Ectodermal cell (in vitro differentiated cells): ENCODE results near the gene MYO5B.

Experiments
- H3K27ac ChIP-seq: 2 replicates; pipeline ENCODE4 v1.7.0; 2013; ENCODE audit warnings: mild to moderate bottlenecking, low read depth, low read length; ENCODE audit not compliant: insufficient read depth, poor library complexity, severe bottlenecking
- H3K27me3 ChIP-seq: 2 replicates; pipeline ENCODE4 v1.7.0; 2013; ENCODE audit warnings: mild to moderate bottlenecking, low read length; ENCODE audit not compliant: insufficient read depth, control insufficient read depth, poor library complexity, severe bottlenecking
- H3K36me3 ChIP-seq: one replicate; pipeline ENCODE4 v1.7.0; 2013; ENCODE audit warnings: low read length; ENCODE audit not compliant: control insufficient read depth, insufficient read depth
- H3K4me1 ChIP-seq: one replicate; pipeline ENCODE4 v1.7.0; 2013; ENCODE audit warnings: low read length; ENCODE audit not compliant: control insufficient read depth, insufficient read depth
- H3K4me3 ChIP-seq: 2 replicates; pipeline ENCODE4 v1.7.0; 2013; ENCODE audit warnings: low read depth, low read length, control low read depth; ENCODE audit not compliant: insufficient read depth
- H3K9me3 ChIP-seq: 2 replicates; pipeline ENCODE4 v1.7.0; 2013; ENCODE audit warnings: mild to moderate bottlenecking, low read length, moderate library complexity; ENCODE audit not compliant: control insufficient read depth
- WGBS, 2 experiments: methylation state at CpG; one replicate each; pipeline ENCODE4 v1.1.7; 2013; ENCODE audit warnings: missing lambda C conversion rate in 2 of 2; 5-methylcytosine and 5-hydroxymethylcytosine counted together

The MYO5B gene

GRCh38 chr18:50008306-50008705 lies 186.6 kb downstream of the MYO5B start:
- Histone ChIP-seq H3K9me3 (no peaks in the 10 kb centered on the region), H3K4me1 (no peaks in the 10 kb centered on the region), H3K36me3 (no peaks in the 10 kb centered on the region), H3K27me3 (no peaks in the 10 kb centered on the region), H3K4me3 (no peak overlapping the region), H3K27ac (no peak overlapping the region)
- 87 to 91% methylated on average over 3 of the region's 3 CpGs for whole genome bisulfite sequencing, 2 experiments

GRCh38 chr18:50006470-50007046 lies 188.4 kb downstream of the MYO5B start:
- no peaks in the 10 kb centered on the region for H3K4me1 ChIP-seq
- no peak overlapping the region for H3K27ac ChIP-seq
- no peak overlapping the region for H3K4me3 ChIP-seq
- H3K36me3 ChIP-seq, result no peaks in the 10 kb centered on the region
- no peaks in the 10 kb centered on the region for H3K9me3 ChIP-seq
- no peaks in the 10 kb centered on the region for H3K27me3 ChIP-seq
- 84 to 90% methylated on average over 2 of the region's 2 CpGs for WGBS, 2 experiments

- Histone ChIP-seq H3K36me3 (no peaks in the 10 kb centered on the region), H3K27ac (no peak overlapping the region), H3K27me3 (no peaks in the 10 kb centered on the region), H3K4me1 (no peaks in the 10 kb centered on the region), H3K9me3 (no peaks in the 10 kb centered on the region), H3K4me3 (no peak overlapping the region)
- 95 to 96% methylated on average over 4 of the region's 4 CpGs for WGBS, 2 experiments
Measured at GRCh38 chr18:50004013-50004412, 190.9 kb downstream of the MYO5B start.

GRCh38 chr18:50002781-50003180 lies 192.2 kb downstream of the MYO5B start:
- no peaks in the 10 kb centered on the region for H3K36me3 ChIP-seq
- WGBS, 2 experiments, result 83 to 90% methylated on average over 2 of the region's 2 CpGs
- H3K4me1 ChIP-seq, result no peaks in the 10 kb centered on the region
- no peak overlapping the region for H3K4me3 ChIP-seq
- H3K27ac ChIP-seq, result no peak overlapping the region
- H3K9me3 ChIP-seq, result no peaks in the 10 kb centered on the region
- no peaks in the 10 kb centered on the region for H3K27me3 ChIP-seq

GRCh38 chr18:50000227-50000626 lies 194.7 kb downstream of the MYO5B start:
- WGBS, 2 experiments, result 85 to 92% methylated on average over 5 of the region's 5 CpGs
- no peak overlapping the region for H3K4me3 ChIP-seq
- no peaks in the 10 kb centered on the region for H3K36me3 ChIP-seq
- no peak overlapping the region for H3K27ac ChIP-seq
- no peaks in the 10 kb centered on the region for H3K9me3 ChIP-seq
- H3K27me3 ChIP-seq, result no peaks in the 10 kb centered on the region
- H3K4me1 ChIP-seq, result no peaks in the 10 kb centered on the region

- Histone ChIP-seq H3K9me3 (no peaks in the 10 kb centered on the region), H3K36me3 (no peaks in the 10 kb centered on the region), H3K4me1 (no peaks in the 10 kb centered on the region), H3K4me3 (no peak overlapping the region), H3K27me3 (no peaks in the 10 kb centered on the region), H3K27ac (no peak overlapping the region)
- 95% methylated on average over 6 of the region's 6 CpGs for WGBS, 2 experiments
Measured at GRCh38 chr18:49999128-49999527, 195.8 kb downstream of the MYO5B start.

- Histone ChIP-seq H3K4me1 (no peaks in the 10 kb centered on the region), H3K27ac (no peak overlapping the region), H3K9me3 (no peaks in the 10 kb centered on the region), H3K27me3 (no peaks in the 10 kb centered on the region), H3K36me3 (no peaks in the 10 kb centered on the region), H3K4me3 (no peak overlapping the region)
- WGBS, 2 experiments, result 82 to 86% methylated on average over 6 of the region's 6 CpGs
Measured at GRCh38 chr18:49997558-49997957, 197.4 kb downstream of the MYO5B start.

- Histone ChIP-seq H3K4me3 (no peak overlapping the region), H3K27me3 (no peaks in the 10 kb centered on the region), H3K4me1 (no peaks in the 10 kb centered on the region), H3K36me3 (no peaks in the 10 kb centered on the region), H3K27ac (no peak overlapping the region), H3K9me3 (no peaks in the 10 kb centered on the region)
- WGBS, 2 experiments, result 95 to 97% methylated on average over 4 of the region's 4 CpGs
Measured at GRCh38 chr18:49994410-49994809, 200.5 kb downstream of the MYO5B start.

GRCh38 chr18:49993299-49993698 lies 201.6 kb downstream of the MYO5B start:
- H3K27ac ChIP-seq, result no peak overlapping the region

GRCh38 chr18:49988733-49989132 lies 206.2 kb downstream of the MYO5B start:
- H3K27me3 ChIP-seq, result no peaks in the 10 kb centered on the region
- no peak overlapping the region for H3K27ac ChIP-seq
- no peak overlapping the region for H3K4me3 ChIP-seq
- no peaks in the 10 kb centered on the region for H3K4me1 ChIP-seq
- WGBS, 2 experiments, result 36 to 44% methylated on average over 2 of the region's 2 CpGs
- H3K9me3 ChIP-seq, result no peaks in the 10 kb centered on the region
- no peaks in the 10 kb centered on the region for H3K36me3 ChIP-seq

More at GRCh38 chr18:49993299-49993698, 201.6 kb downstream of the MYO5B start:
- WGBS, 2 experiments, result 91 to 94% methylated on average over 6 of the region's 6 CpGs
- no peaks in the 10 kb centered on the region for H3K9me3 ChIP-seq
- H3K36me3 ChIP-seq, result no peaks in the 10 kb centered on the region
- H3K4me3 ChIP-seq, result no peak overlapping the region
- no peaks in the 10 kb centered on the region for H3K27me3 ChIP-seq
- no peaks in the 10 kb centered on the region for H3K4me1 ChIP-seq

GRCh38 chr18:49988101-49988500 lies 206.8 kb downstream of the MYO5B start:
- Histone ChIP-seq H3K36me3 (no peaks in the 10 kb centered on the region), H3K27me3 (no peaks in the 10 kb centered on the region), H3K9me3 (no peaks in the 10 kb centered on the region), H3K27ac (no peak overlapping the region), H3K4me3 (no peak overlapping the region), H3K4me1 (no peaks in the 10 kb centered on the region)
- 94 to 95% methylated on average over 5 of the region's 5 CpGs for WGBS, 2 experiments
